ENCODE measurements around the gene L3MBTL4. TPM values are rescaled to one million over a fixed set of nuclear protein-coding genes. Genes with fewer than 3 reads are reported as not detected.

L3MBTL4 gene
- total RNA-seq, 1 donor from 2014 or later = 0.59 TPM

DNA sequence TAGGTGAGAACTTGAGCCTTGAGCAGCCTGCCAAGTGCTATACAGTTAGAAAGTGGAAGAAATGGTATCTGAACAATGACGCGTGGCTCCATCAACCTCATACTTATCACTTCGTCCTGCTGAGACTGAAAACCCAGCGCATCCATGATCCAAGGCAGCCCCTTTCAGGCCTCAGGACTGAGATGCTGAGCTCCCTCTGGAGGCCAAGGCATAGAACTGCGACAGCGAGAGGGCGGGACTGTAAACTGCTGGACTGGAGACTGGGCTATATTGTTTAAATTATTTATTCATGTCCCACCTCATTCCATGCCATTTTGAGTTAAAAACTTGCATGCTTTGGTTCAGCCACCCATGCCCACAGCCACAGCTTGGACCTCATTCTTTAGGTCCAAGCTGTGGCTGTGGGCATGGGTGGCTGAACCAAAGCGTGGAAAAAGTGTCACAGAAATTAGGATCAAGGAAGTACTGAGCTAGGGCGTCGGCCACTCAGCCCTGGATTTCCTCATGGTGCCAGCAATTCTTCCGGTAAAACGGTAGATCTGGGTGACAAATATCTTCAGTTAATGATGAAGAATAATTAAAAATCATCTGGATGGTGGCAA lies 195.5 kb downstream of the L3MBTL4 start:
- Mint-ChIP-seq H3K36me3 (ENCODE audit: unreplicated experiment) (no peaks in the 10 kb centered on the region), H3K27ac (ENCODE audit: unreplicated experiment) (no peak overlapping the region), H3K9me3 (ENCODE audit: unreplicated experiment) (no peaks in the 10 kb centered on the region), H3K4me3 (ENCODE audit: unreplicated experiment) (no peak overlapping the region), H3K27me3 (ENCODE audit: unreplicated experiment) (peaks cover 8% of the 10 kb centered on the region), H3K4me1 (ENCODE audit: unreplicated experiment) (no peaks in the 10 kb centered on the region)
- TF ChIP-seq, protein P1, sequence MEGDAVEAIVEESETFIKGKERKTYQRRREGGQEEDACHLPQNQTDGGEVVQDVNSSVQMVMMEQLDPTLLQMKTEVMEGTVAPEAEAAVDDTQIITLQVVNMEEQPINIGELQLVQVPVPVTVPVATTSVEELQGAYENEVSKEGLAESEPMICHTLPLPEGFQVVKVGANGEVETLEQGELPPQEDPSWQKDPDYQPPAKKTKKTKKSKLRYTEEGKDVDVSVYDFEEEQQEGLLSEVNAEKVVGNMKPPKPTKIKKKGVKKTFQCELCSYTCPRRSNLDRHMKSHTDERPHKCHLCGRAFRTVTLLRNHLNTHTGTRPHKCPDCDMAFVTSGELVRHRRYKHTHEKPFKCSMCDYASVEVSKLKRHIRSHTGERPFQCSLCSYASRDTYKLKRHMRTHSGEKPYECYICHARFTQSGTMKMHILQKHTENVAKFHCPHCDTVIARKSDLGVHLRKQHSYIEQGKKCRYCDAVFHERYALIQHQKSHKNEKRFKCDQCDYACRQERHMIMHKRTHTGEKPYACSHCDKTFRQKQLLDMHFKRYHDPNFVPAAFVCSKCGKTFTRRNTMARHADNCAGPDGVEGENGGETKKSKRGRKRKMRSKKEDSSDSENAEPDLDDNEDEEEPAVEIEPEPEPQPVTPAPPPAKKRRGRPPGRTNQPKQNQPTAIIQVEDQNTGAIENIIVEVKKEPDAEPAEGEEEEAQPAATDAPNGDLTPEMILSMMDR (IDR thresholded peaks at IDR 0.05) = peak; percentile 87
- no peak for DNase-seq (ENCODE audit: extremely low spot score, unreplicated experiment)

DNA sequence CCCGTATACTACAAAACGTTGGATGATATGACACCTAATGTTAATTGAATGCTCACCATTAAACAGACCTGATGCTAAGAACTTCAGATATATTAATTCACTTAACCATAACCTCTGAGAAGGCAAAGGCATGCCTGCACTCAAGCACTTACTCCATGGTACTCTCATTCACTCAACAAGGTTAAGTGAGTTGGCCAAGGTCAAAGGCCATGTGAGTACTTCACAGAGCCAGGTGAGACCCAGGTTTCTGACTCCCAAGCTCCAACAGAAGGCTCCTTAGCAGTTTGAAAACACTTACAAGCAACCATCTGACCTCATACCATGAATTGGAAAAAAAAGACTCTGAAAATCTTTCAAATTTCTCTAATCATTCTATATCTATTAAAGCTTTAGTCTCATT lies 198.8 kb downstream of the L3MBTL4 start:
- Mint-ChIP-seq H3K36me3 (ENCODE audit: unreplicated experiment) (no peaks in the 10 kb centered on the region), H3K4me1 (ENCODE audit: unreplicated experiment) (no peaks in the 10 kb centered on the region), H3K27ac (ENCODE audit: unreplicated experiment) (no peak overlapping the region), H3K9me3 (ENCODE audit: unreplicated experiment) (no peaks in the 10 kb centered on the region), H3K27me3 (ENCODE audit: unreplicated experiment) (peaks cover 2% of the 10 kb centered on the region), H3K4me3 (ENCODE audit: unreplicated experiment) (no peak overlapping the region)
- DNase-seq (ENCODE audit: extremely low spot score, unreplicated experiment) = no peak
- TF ChIP-seq, protein P1 (IDR thresholded peaks at IDR 0.05) = no peak

DNA sequence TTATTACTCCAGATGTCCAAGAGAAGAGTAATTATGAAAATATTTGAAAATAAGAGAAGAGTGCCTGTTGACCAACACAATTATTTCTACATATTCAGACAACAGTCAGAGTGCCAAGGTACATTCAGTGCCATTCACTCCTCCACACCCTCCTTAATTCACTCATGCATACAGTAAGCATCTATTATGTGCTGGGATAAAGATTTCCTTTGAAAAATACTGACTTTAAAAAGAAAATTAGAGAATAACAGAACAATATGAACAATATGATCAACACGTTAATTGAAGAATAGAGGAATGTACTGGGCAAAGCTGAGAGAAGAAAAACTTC lies 203.6 kb downstream of the L3MBTL4 start:
- DNase-seq (ENCODE audit: extremely low spot score, unreplicated experiment) = no peak
- no peak overlapping the region for H3K4me3 Mint-ChIP-seq (ENCODE audit: unreplicated experiment)
- no peak overlapping the region for H3K27ac Mint-ChIP-seq (ENCODE audit: unreplicated experiment)
- H3K4me1 Mint-ChIP-seq (ENCODE audit: unreplicated experiment) = no peaks in the 10 kb centered on the region
- TF ChIP-seq, protein P1 (IDR thresholded peaks at IDR 0.05) = no peak
- H3K27me3 Mint-ChIP-seq (ENCODE audit: unreplicated experiment) = no peaks in the 10 kb centered on the region
- no peaks in the 10 kb centered on the region for H3K9me3 Mint-ChIP-seq (ENCODE audit: unreplicated experiment)
- H3K36me3 Mint-ChIP-seq (ENCODE audit: unreplicated experiment) = no peaks in the 10 kb centered on the region

DNA sequence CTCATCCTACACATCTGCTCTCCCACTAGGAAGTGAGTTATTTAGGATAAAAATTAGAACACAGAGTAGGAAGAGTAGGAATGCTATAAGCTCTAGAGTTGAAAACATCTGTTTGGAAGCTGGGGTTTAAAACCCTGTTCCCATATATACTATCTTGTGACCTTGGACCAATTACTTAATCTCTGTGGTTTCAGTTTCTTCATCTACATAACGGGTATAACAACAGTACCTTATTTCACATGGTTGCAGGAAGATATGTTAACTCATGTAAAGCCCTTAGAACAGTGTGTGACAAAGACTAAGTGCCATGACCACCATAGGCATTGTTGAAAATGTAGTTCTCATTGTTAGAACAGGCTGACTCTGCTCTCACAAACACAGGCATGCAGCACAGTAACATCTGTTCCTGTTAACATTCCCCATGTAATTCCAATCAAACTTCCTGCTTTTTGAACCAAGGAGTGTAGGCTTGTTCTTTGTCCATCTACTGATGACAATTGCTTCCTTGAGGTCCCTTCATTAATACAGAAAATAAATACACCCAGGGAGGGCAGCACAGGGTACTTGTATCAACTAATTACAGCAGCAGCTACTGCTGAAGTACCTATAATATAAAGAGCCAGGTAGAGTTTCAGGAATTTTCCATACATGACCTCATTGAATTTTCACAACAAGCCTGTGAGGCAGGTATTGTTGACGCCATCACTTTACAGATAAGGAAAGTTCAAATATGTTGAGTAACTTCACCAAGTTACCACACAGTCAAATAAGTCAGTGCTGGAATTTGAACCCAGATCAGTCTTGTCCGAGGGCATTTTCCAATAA lies 204.2 kb downstream of the L3MBTL4 start:
- Mint-ChIP-seq H3K27ac (ENCODE audit: unreplicated experiment) (no peak overlapping the region), H3K9me3 (ENCODE audit: unreplicated experiment) (no peaks in the 10 kb centered on the region), H3K4me3 (ENCODE audit: unreplicated experiment) (no peak overlapping the region), H3K27me3 (ENCODE audit: unreplicated experiment) (no peaks in the 10 kb centered on the region), H3K36me3 (ENCODE audit: unreplicated experiment) (no peaks in the 10 kb centered on the region), H3K4me1 (ENCODE audit: unreplicated experiment) (no peaks in the 10 kb centered on the region)
- DNase-seq (ENCODE audit: extremely low spot score, unreplicated experiment) = no peak
- TF ChIP-seq, protein P1 (IDR thresholded peaks at IDR 0.05) = no peak

DNA sequence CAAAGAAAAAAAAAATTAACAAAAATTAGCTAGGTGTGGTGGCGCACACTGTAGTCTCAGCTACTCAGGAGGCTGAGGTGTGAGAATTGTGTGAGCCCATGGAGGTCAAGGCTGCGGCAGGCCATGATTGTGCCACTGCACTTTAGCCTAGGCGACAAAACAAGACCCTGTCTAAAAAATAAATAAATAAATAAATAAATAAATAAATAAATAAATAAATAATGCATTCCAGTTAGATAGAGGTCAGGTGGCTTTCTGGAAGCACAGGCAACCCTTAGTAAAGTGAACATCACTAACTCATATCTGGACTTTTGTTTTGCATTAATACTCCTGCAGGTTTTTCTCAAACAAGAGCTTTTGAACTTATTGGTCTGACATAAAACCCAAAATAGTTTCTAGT lies 206.8 kb downstream of the L3MBTL4 start:
- Mint-ChIP-seq H3K4me3 (ENCODE audit: unreplicated experiment) (no peak overlapping the region), H3K9me3 (ENCODE audit: unreplicated experiment) (no peaks in the 10 kb centered on the region), H3K36me3 (ENCODE audit: unreplicated experiment) (no peaks in the 10 kb centered on the region), H3K4me1 (ENCODE audit: unreplicated experiment) (no peaks in the 10 kb centered on the region), H3K27ac (ENCODE audit: unreplicated experiment) (no peak overlapping the region), H3K27me3 (ENCODE audit: unreplicated experiment) (no peaks in the 10 kb centered on the region)
- TF ChIP-seq, protein P1 (IDR thresholded peaks at IDR 0.05) = no peak
- no peak for DNase-seq (ENCODE audit: extremely low spot score, unreplicated experiment)
